Calu3 (cell line): ENCODE results near the gene IMP4. TPM values are rescaled to one million over a fixed set of nuclear protein-coding genes. Genes with fewer than 3 reads are reported as not detected.

Experiments
- BruUV-seq: library from RNA; stranded (reverse); fragments of 400-500 nt; replicated peaks from 2 replicates; lab custom pipeline; 2021; lab: Mats Ljungman, UMichigan
- CTCF ChIA-PET: fragments of 300-600 bp; sonication (Branson Sonifier 250); formaldehyde crosslinking; loops from one replicate; lab custom pipeline; 2022; ENCODE audit warnings: antibody characterized with exemption; lab: Charles Lee
- DNase-seq: peaks from one replicate; pipeline ENCODE4 v3.0.0; 2022
- H3K27ac Mint-ChIP-seq: one replicate; pipeline ENCODE4 v1.8.0; 2022; ENCODE audit warnings: mixed read lengths; ENCODE audit not compliant: unreplicated experiment
- H3K27me3 Mint-ChIP-seq: one replicate; pipeline ENCODE4 v1.8.0; 2022; ENCODE audit warnings: mixed read lengths; ENCODE audit not compliant: unreplicated experiment
- H3K36me3 Mint-ChIP-seq: one replicate; pipeline ENCODE4 v1.8.0; 2022; ENCODE audit warnings: mild to moderate bottlenecking, moderate library complexity, mixed read lengths; ENCODE audit not compliant: insufficient read depth, unreplicated experiment
- H3K4me1 Mint-ChIP-seq: one replicate; pipeline ENCODE4 v1.8.0; 2022; ENCODE audit warnings: mild to moderate bottlenecking, low read depth, mixed read lengths; ENCODE audit not compliant: unreplicated experiment
- H3K4me3 Mint-ChIP-seq: one replicate; pipeline ENCODE4 v1.8.0; 2022; ENCODE audit warnings: mild to moderate bottlenecking, low read depth, moderate library complexity, mixed read lengths; ENCODE audit not compliant: unreplicated experiment
- H3K9me3 Mint-ChIP-seq: one replicate; pipeline ENCODE4 v1.8.0; 2022; ENCODE audit warnings: low read depth, mixed read lengths; ENCODE audit not compliant: unreplicated experiment
- CTCF ChIP-seq: fragments of 200-600 bp; IDR thresholded peaks from one replicate; pipeline ENCODE4 v1.8.0; 2022; ENCODE audit warnings: antibody characterized with exemption; ENCODE audit not compliant: unreplicated experiment
- intact Hi-C: fragments of 100-400 bp; cut with micrococcal nuclease; formaldehyde crosslinking; loops from one replicate; pipeline ENCODE4 v1.10.0; 2022; ENCODE audit not compliant: unreplicated experiment
- total RNA-seq: library from RNA; stranded (reverse); gene quantifications from 2 replicates; pipeline ENCODE4 v1.2.3, GENCODE V29; 2022

IMP4 gene
- total RNA-seq, 1 experiment from 2014 or later, result 89.4 TPM

DNA sequence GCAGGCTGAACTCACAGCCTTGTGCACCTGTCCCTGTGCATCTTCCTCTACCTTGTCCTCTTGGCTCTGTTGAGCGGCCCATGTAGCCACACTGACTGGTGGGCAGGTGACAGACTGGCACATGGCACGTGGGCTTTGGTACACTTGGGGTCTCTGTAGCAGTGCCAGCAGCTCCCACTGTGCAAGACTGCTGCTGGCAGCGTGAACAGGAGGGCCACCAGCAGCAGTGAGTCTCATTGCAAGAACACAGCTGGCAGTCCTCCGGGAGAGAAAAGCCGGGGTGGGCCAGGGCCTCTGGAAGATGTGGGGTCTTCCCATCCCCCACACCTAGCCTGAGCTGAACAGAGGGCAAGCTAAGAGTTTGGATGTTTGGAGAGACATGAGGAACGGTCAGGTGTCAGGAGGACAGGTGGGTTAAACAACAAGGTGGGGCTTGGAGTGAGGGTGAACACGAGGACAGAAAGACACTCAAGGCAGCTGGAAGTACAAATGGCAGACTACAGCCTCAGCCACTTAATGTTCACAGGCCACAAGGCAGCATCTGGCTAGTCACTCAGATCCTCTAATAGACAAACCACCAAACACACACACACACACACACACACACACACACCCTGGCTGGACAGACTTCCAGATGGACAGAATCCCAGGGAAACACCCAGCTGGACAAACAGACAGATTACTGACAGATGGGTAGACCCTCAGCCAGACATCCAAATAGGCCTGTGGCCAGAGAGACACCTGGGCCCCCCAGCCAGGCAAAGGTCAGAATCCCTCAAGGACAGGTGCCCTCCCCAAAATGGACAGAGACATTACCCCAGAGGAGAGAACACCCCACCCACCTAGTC lies 10.8 kb downstream of the IMP4 start:
- no peaks in the 10 kb centered on the region for H3K27me3 Mint-ChIP-seq
- DNase-seq, result no peak
- peaks cover 30% of the 10 kb centered on the region for H3K36me3 Mint-ChIP-seq
- CTCF ChIA-PET, result interaction anchor here (0.7 kb wide), 1 partner anchor 1560 kb away, joined by 3 read pairs; no protein-coding TSS in a partner anchor
- intact Hi-C loops, result no loop called here
- BruUV-seq, result no TSS peak
- H3K4me1 Mint-ChIP-seq, result peaks cover 15% of the 10 kb centered on the region
- H3K27ac Mint-ChIP-seq, result no peak overlapping the region
- TF ChIP-seq CTCF, result no peak
- H3K9me3 Mint-ChIP-seq, result no peaks in the 10 kb centered on the region
- no peak overlapping the region for H3K4me3 Mint-ChIP-seq

DNA sequence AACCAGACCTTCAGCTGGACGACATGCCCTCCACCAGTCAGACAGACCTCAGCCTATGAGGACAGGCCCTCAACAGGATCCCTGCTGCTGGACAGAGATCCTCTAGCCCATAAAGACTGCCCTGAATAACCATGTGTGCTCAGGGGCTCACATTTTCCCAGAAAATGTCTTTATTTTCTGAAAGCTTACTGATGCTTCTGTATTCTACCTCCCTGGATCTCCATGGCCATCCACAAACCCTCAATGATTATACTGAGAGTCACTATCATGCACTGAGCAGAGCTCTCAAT lies 11.4 kb downstream of the IMP4 start:
- Mint-ChIP-seq H3K27me3 (no peaks in the 10 kb centered on the region), H3K27ac (no peak overlapping the region), H3K4me3 (peak overlapping the region; percentile 99), H3K36me3 (peaks cover 27% of the 10 kb centered on the region), H3K9me3 (no peaks in the 10 kb centered on the region), H3K4me1 (peaks cover 15% of the 10 kb centered on the region)
- DNase-seq, result no peak
- TF ChIP-seq CTCF, result no peak
- intact Hi-C loops, result no loop called here
- BruUV-seq, result no TSS peak
- CTCF ChIA-PET, result no interaction called here

DNA sequence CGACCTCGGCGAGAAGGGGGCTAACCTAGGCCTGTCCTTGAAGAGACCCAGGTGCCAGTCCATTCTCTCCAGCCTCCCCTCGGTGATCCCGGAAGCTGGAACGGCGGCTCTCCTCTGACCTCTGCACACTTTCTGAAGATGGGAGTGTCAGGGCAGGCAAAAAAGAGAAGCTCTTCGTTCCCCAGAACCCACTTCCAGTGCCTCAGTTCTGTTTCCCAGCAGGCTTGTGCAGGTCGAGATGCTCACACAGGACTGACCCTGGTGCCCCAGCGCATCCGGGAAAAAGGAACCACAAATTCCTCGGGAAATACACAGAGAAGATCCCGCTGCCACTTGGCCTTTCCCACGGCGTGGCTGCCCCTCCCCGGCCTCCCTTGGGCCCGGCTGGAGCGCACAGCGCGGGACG lies 12.5 kb downstream of the IMP4 start:
- CTCF ChIA-PET, result interaction anchor here (1.2 to 1.7 kb wide), 2 partner anchors 13 to 18 kb away, joined by 6 to 15 read pairs; partner anchors contain the start of gene IMP4
- peak overlapping the region; percentile 99 for H3K4me3 Mint-ChIP-seq
- no peaks in the 10 kb centered on the region for H3K27me3 Mint-ChIP-seq
- BruUV-seq, result no TSS peak
- peaks cover 27% of the 10 kb centered on the region for H3K36me3 Mint-ChIP-seq
- peaks cover 15% of the 10 kb centered on the region for H3K4me1 Mint-ChIP-seq
- H3K9me3 Mint-ChIP-seq, result no peaks in the 10 kb centered on the region
- DNase-seq, result no peak
- no peak for TF ChIP-seq CTCF
- H3K27ac Mint-ChIP-seq, result no peak overlapping the region
- intact Hi-C loops, result no loop called here

- CTCF ChIA-PET, result interaction anchor here (0.7 to 1.7 kb wide), 3 partner anchors 14 to 710 kb away, joined by 4 to 15 read pairs (median 6); partner anchors contain the start of gene IMP4
- TF ChIP-seq CTCF, result no peak
- intact Hi-C loops, result no loop called here
- Mint-ChIP-seq H3K4me1 (peaks cover 15% of the 10 kb centered on the region), H3K4me3 (peak within 1 kb of the TSS; percentile 99), H3K27ac (peak within 1 kb of the TSS; percentile 64), H3K9me3 (no peaks in the 10 kb centered on the region), H3K36me3 (peaks cover 27% of the 10 kb centered on the region), H3K27me3 (no peaks in the 10 kb centered on the region)
- no TSS peak for BruUV-seq
- peak; percentile 88 for DNase-seq
Measured at GRCh38 chr2:130355578-130356431, 13.1 kb downstream of the IMP4 start, which contains the start of gene PTPN18. Gene PTPN18, plus strand, starts transcription at chr2:130356056. Its CDS starts 52 bp downstream, at chr2:130356108.
